ENCODE measurements around the gene DSTYK.
"Not testable (repeated sequence)": the region's sequence is repeated elsewhere in the genome, so short reads cannot be mapped to it uniquely, and the experiment has no call there.

DSTYK gene

GRCh38 chr1:205183676-205184335, 27.7 kb downstream of the DSTYK start:
- Histone ChIP-seq H3K4me3 (ENCODE audit: control insufficient read depth in 1 of 7, extremely low read depth in 1 of 7, insufficient read depth in 4 of 7, low read depth in 2 of 7, low read length in 6 of 7) (no peak overlapping the region), H3K36me3 (ENCODE audit: control insufficient read depth in 4 of 4, insufficient read depth in 4 of 4, low read length in 3 of 4) (peaks cover 0 to 5% (median 4%) of the 10 kb centered on the region in 4 experiments), H3K27ac (ENCODE audit: insufficient read depth in 1 of 2, low read depth in 1 of 2, low read length in 2 of 2, poor library complexity in 1 of 2, severe bottlenecking in 2 of 2) (no peak overlapping the region), H3K9me3 (ENCODE audit: control extremely low read depth in 1 of 5, control insufficient read depth in 4 of 5, insufficient read depth in 2 of 5, low read depth in 1 of 5, low read length in 4 of 5) (no peaks in the 10 kb centered on the region), H3K4me1 (ENCODE audit: control extremely low read depth in 1 of 4, control insufficient read depth in 4 of 4, insufficient read depth in 4 of 4, low read length in 3 of 4) (peaks cover 5 to 45% (median 26%) of the 10 kb centered on the region in 4 experiments), H3K27me3 (replicated peaks in 2 of 5; ENCODE audit: control insufficient read depth in 4 of 5, insufficient read depth in 5 of 5, low read length in 4 of 5) (no peaks in the 10 kb centered on the region)
- WGBS (ENCODE audit: insufficient coverage) = 43% methylated on average over 1 of the region's 4 CpGs
- ChIA-PET CTCF (interaction anchor here (0.7 to 1.5 kb wide), 6 partner anchors 9 to 90 kb away, joined by 3 to 5 read pairs (median 3); partner anchors contain the start of gene TMCC2), POLR2A (no interaction called here)
- DNase-seq = no peak

DNA sequence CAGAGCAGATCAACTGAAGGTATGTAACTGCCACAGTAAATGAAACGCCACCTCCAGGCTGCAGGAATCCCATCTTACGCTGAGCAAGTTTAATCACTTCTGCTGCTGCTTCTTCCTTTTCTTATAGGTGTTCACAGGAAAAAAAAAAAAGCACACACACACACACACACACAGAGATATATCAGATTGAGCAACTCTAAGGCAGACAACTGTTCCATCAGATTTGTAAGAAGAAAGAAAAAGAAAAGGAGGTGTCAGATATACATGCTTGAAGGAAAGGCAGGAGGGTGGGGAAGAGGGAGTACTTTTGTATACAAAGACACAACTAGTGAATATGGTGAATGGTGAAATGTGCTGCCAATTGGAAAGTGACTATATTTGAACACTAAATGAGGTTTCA, 28.6 kb downstream of the DSTYK start:
- no peaks in the 10 kb centered on the region for H3K9me3 ChIP-seq (ENCODE audit: control extremely low read depth in 1 of 5, control insufficient read depth in 4 of 5, insufficient read depth in 2 of 5, low read depth in 1 of 5, low read length in 4 of 5)
- ChIA-PET POLR2A (no interaction called here), CTCF (interaction anchor here (0.7 to 1.5 kb wide), 5 partner anchors 8 to 91 kb away, joined by 3 to 5 read pairs (median 3); no protein-coding TSS in a partner anchor)
- H3K27me3 ChIP-seq (replicated peaks in 2 of 5; ENCODE audit: control insufficient read depth in 4 of 5, insufficient read depth in 5 of 5, low read length in 4 of 5) = no peaks in the 10 kb centered on the region
- no peak overlapping the region for H3K4me3 ChIP-seq (ENCODE audit: control insufficient read depth in 1 of 7, extremely low read depth in 1 of 7, insufficient read depth in 4 of 7, low read depth in 2 of 7, low read length in 6 of 7)
- no CpG with 5 or more reads among the region's 2 CpGs for WGBS (ENCODE audit: insufficient coverage)
- DNase-seq = no peak
- no peak overlapping the region for H3K27ac ChIP-seq (ENCODE audit: insufficient read depth in 1 of 2, low read depth in 1 of 2, low read length in 2 of 2, poor library complexity in 1 of 2, severe bottlenecking in 2 of 2)
- peaks cover 0 to 41% (median 26%) of the 10 kb centered on the region in 4 experiments for H3K4me1 ChIP-seq (ENCODE audit: control extremely low read depth in 1 of 4, control insufficient read depth in 4 of 4, insufficient read depth in 4 of 4, low read length in 3 of 4)
- peaks cover 0 to 6% (median 4%) of the 10 kb centered on the region in 4 experiments for H3K36me3 ChIP-seq (ENCODE audit: control insufficient read depth in 4 of 4, insufficient read depth in 4 of 4, low read length in 3 of 4)

- H3K4me3 ChIP-seq (ENCODE audit: control insufficient read depth in 1 of 7, extremely low read depth in 1 of 7, insufficient read depth in 4 of 7, low read depth in 2 of 7, low read length in 6 of 7); H3K9me3 ChIP-seq (ENCODE audit: control extremely low read depth in 1 of 5, control insufficient read depth in 4 of 5, insufficient read depth in 2 of 5, low read depth in 1 of 5, low read length in 4 of 5); H3K27ac ChIP-seq (ENCODE audit: insufficient read depth in 1 of 2, low read depth in 1 of 2, low read length in 2 of 2, poor library complexity in 1 of 2, severe bottlenecking in 2 of 2); H3K27me3 ChIP-seq (replicated peaks in 2 of 5; ENCODE audit: control insufficient read depth in 4 of 5, insufficient read depth in 5 of 5, low read length in 4 of 5); POLR2A ChIA-PET; DNase-seq: not testable (repeated sequence)
- 100% methylated on average over 1 of the region's 7 CpGs for WGBS (ENCODE audit: insufficient coverage)
- Histone ChIP-seq H3K4me1 (ENCODE audit: control extremely low read depth in 1 of 4, control insufficient read depth in 4 of 4, insufficient read depth in 4 of 4, low read length in 3 of 4) (peaks cover 0 to 25% (median 16%) of the 10 kb centered on the region in 4 experiments), H3K36me3 (ENCODE audit: control insufficient read depth in 4 of 4, insufficient read depth in 4 of 4, low read length in 3 of 4) (peaks cover 2 to 11% (median 4%) of the 10 kb centered on the region in 4 experiments)
- CTCF ChIA-PET = interaction anchor here (1.1 kb wide), 1 partner anchor 22 kb away, joined by 3 read pairs; no protein-coding TSS in a partner anchor
Observed at GRCh38 chr1:205180331-205180730, 31.2 kb downstream of the DSTYK start.

- peaks cover 3 to 11% (median 4%) of the 10 kb centered on the region in 4 experiments for H3K36me3 ChIP-seq (ENCODE audit: control insufficient read depth in 4 of 4, insufficient read depth in 4 of 4, low read length in 3 of 4)
- ChIA-PET POLR2A (no interaction called here), CTCF (interaction anchor here (1.1 kb wide), 1 partner anchor 21 kb away, joined by 3 read pairs; no protein-coding TSS in a partner anchor)
- H3K27ac ChIP-seq (ENCODE audit: insufficient read depth in 1 of 2, low read depth in 1 of 2, low read length in 2 of 2, poor library complexity in 1 of 2, severe bottlenecking in 2 of 2) = no peak overlapping the region
- no peaks in the 10 kb centered on the region for H3K27me3 ChIP-seq (replicated peaks in 2 of 5; ENCODE audit: control insufficient read depth in 4 of 5, insufficient read depth in 5 of 5, low read length in 4 of 5)
- DNase-seq = no peak
- H3K9me3 ChIP-seq (ENCODE audit: control extremely low read depth in 1 of 5, control insufficient read depth in 4 of 5, insufficient read depth in 2 of 5, low read depth in 1 of 5, low read length in 4 of 5) = no peaks in the 10 kb centered on the region
- H3K4me3 ChIP-seq (ENCODE audit: control insufficient read depth in 1 of 7, extremely low read depth in 1 of 7, insufficient read depth in 4 of 7, low read depth in 2 of 7, low read length in 6 of 7) = no peak overlapping the region
- no CpG with 5 or more reads among the region's 2 CpGs for WGBS (ENCODE audit: insufficient coverage)
- peaks cover 0 to 28% (median 18%) of the 10 kb centered on the region in 4 experiments for H3K4me1 ChIP-seq (ENCODE audit: control extremely low read depth in 1 of 4, control insufficient read depth in 4 of 4, insufficient read depth in 4 of 4, low read length in 3 of 4)
Observed at GRCh38 chr1:205179842-205180241, 31.7 kb downstream of the DSTYK start.

DNA sequence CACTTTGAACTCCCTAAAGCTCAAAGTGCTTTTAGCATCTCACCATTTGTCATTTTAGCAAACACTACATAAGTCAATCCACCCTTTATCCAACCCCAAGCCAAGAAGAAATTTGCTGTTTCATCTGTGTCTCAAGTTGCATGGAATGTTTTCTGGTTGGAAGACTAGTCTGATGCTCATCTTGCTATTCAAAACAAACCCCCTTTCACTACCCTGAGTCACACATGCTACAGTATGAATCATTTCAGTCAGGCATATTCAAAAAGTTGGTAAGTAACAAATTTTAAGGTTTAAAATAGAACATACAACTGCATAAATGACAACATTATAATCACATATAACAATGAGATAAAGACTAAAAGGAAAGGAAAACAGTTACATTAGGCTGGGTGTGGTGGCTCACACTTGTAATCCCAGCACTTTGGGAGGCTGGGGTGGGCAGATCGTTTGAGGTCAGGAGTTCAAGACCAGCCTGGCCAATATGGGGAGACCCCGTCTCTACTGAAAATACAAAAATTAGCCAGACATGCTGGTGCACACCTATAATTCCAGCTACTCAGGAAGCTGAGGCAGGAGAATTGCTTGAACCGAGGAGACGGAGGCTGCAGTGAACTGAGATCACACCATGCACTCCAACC, 38.7 kb downstream of the DSTYK start:
- Histone ChIP-seq H3K27ac (ENCODE audit: insufficient read depth in 1 of 2, low read depth in 1 of 2, low read length in 2 of 2, poor library complexity in 1 of 2, severe bottlenecking in 2 of 2) (no peak overlapping the region), H3K4me1 (ENCODE audit: control extremely low read depth in 1 of 4, control insufficient read depth in 4 of 4, insufficient read depth in 4 of 4, low read length in 3 of 4) (peaks cover 0 to 13% (median 8%) of the 10 kb centered on the region in 4 experiments), H3K36me3 (ENCODE audit: control insufficient read depth in 4 of 4, insufficient read depth in 4 of 4, low read length in 3 of 4) (peaks cover 13 to 34% (median 19%) of the 10 kb centered on the region in 4 experiments), H3K4me3 (ENCODE audit: control insufficient read depth in 1 of 7, extremely low read depth in 1 of 7, insufficient read depth in 4 of 7, low read depth in 2 of 7, low read length in 6 of 7) (no peak overlapping the region), H3K9me3 (ENCODE audit: control extremely low read depth in 1 of 5, control insufficient read depth in 4 of 5, insufficient read depth in 2 of 5, low read depth in 1 of 5, low read length in 4 of 5) (no peaks in the 10 kb centered on the region), H3K27me3 (replicated peaks in 2 of 5; ENCODE audit: control insufficient read depth in 4 of 5, insufficient read depth in 5 of 5, low read length in 4 of 5) (no peaks in the 10 kb centered on the region)
- WGBS (ENCODE audit: insufficient coverage) = 100% methylated on average over 1 of the region's 4 CpGs
- ChIA-PET CTCF (interaction anchor here (1.3 to 1.6 kb wide), 2 partner anchors 9 to 13 kb away, joined by 5 read pairs; no protein-coding TSS in a partner anchor), POLR2A (no interaction called here)
- no peak for DNase-seq

DNA sequence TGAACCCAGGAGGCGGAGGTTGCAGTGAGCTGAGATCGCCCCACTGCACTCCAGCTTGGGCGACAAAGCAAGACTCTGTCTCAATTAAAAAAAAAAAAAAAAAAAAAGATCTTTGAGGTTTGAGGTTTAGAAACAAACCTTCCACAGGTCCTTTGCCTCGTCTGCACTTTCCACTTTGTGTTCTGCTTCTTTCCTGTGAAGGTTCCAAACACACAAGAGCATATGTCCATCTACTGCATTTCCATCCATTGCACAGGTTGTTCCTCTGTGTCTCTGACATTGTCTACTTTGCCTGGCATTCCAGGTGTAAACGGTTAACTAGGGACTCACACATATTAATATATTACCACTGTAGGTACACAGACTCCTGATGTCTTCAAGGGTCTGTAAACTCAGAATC, 40.1 kb downstream of the DSTYK start:
- peak in 2 of 3 donors; percentile 53 to 55 for DNase-seq
- WGBS (ENCODE audit: insufficient coverage) = 80% methylated on average over 1 of the region's 5 CpGs
- CTCF ChIA-PET = no interaction called here

More for the DNA sequence above, 40.1 kb downstream of the DSTYK start:
- H3K4me1 ChIP-seq (ENCODE audit: control extremely low read depth in 1 of 4, control insufficient read depth in 4 of 4, insufficient read depth in 4 of 4, low read length in 3 of 4) = peaks cover 0 to 13% (median 8%) of the 10 kb centered on the region in 4 experiments
- H3K36me3 ChIP-seq (ENCODE audit: control insufficient read depth in 4 of 4, insufficient read depth in 4 of 4, low read length in 3 of 4) = peaks cover 14 to 45% (median 19%) of the 10 kb centered on the region in 4 experiments
- H3K27ac ChIP-seq (ENCODE audit: insufficient read depth in 1 of 2, low read depth in 1 of 2, low read length in 2 of 2, poor library complexity in 1 of 2, severe bottlenecking in 2 of 2) = peak overlapping the region in 1 of 2 experiments; percentile 52
- POLR2A ChIA-PET = no interaction called here
- H3K4me3 ChIP-seq (ENCODE audit: control insufficient read depth in 1 of 7, extremely low read depth in 1 of 7, insufficient read depth in 4 of 7, low read depth in 2 of 7, low read length in 6 of 7) = no peak overlapping the region
- no peaks in the 10 kb centered on the region for H3K9me3 ChIP-seq (ENCODE audit: control extremely low read depth in 1 of 5, control insufficient read depth in 4 of 5, insufficient read depth in 2 of 5, low read depth in 1 of 5, low read length in 4 of 5)
- no peaks in the 10 kb centered on the region for H3K27me3 ChIP-seq (replicated peaks in 2 of 5; ENCODE audit: control insufficient read depth in 4 of 5, insufficient read depth in 5 of 5, low read length in 4 of 5)

Data from common myeloid progenitor, CD34-positive (primary cell).